GM21529 (cell line): ENCODE results near the gene MPRIP.
"Not testable (repeated sequence)": the region's sequence is repeated elsewhere in the genome, so short reads cannot be mapped to it uniquely, and the experiment has no call there.

Source experiments
- ATAC-seq: cut with Tn5 transposase; IDR thresholded peaks from one replicate; pipeline ENCODE4 v1.9.1; 2021; ENCODE audit not compliant: unreplicated experiment

The MPRIP gene

GRCh38 chr17:17042384-17042736 is at the start of gene MPRIP:
TSS of gene MPRIP (plus strand) at chr17:17042457. CDS start at chr17:17042849, 392 bp downstream.
- no peak for ATAC-seq

GRCh38 chr17:16994631-16995030 is 47.6 kb upstream of the MPRIP start:
- no peak for ATAC-seq

- no peak for ATAC-seq
Measured at GRCh38 chr17:16995930-16996329, 46.3 kb upstream of the MPRIP start.

GRCh38 chr17:16996726-16997125 is 45.5 kb upstream of the MPRIP start:
- ATAC-seq = not testable (repeated sequence)

- ATAC-seq = peak; percentile 64
Measured at GRCh38 chr17:16997514-16998429, 44.5 kb upstream of the MPRIP start.

- ATAC-seq = no peak
Measured at GRCh38 chr17:16999931-17000625, 42.2 kb upstream of the MPRIP start.

- peak; percentile 10 for ATAC-seq
Measured at GRCh38 chr17:17001076-17001777, 41.0 kb upstream of the MPRIP start.

GRCh38 chr17:17001874-17002520 is 40.3 kb upstream of the MPRIP start:
- ATAC-seq = peak; percentile 62

- not testable (repeated sequence) for ATAC-seq
Measured at GRCh38 chr17:17002731-17003715, 39.2 kb upstream of the MPRIP start.

- no peak for ATAC-seq
Measured at GRCh38 chr17:17004251-17004996, 37.8 kb upstream of the MPRIP start.

- ATAC-seq = not testable (repeated sequence)
Measured at GRCh38 chr17:17004997-17005614, 37.2 kb upstream of the MPRIP start.

- not testable (repeated sequence) for ATAC-seq
Measured at GRCh38 chr17:17007891-17008290, 34.4 kb upstream of the MPRIP start.

GRCh38 chr17:17008621-17009397 is 33.4 kb upstream of the MPRIP start:
- ATAC-seq = not testable (repeated sequence)

- not testable (repeated sequence) for ATAC-seq
Measured at GRCh38 chr17:17009972-17010371, 32.3 kb upstream of the MPRIP start.

GRCh38 chr17:17010545-17011034 is 31.7 kb upstream of the MPRIP start:
- ATAC-seq = not testable (repeated sequence)

- ATAC-seq = not testable (repeated sequence)
Measured at GRCh38 chr17:17011043-17011907, 31.0 kb upstream of the MPRIP start.
